Fibroblast of skin of scalp (primary cell): ENCODE measurements around the gene TP73.
"Not testable (repeated sequence)": the region's sequence is repeated elsewhere in the genome, so short reads cannot be mapped to it uniquely, and the experiment has no call there.

Experiments used
- DNase-seq: peaks from one replicate; pipeline ENCODE4 v3.0.0-alpha.2; 2013

The TP73 gene

DNA sequence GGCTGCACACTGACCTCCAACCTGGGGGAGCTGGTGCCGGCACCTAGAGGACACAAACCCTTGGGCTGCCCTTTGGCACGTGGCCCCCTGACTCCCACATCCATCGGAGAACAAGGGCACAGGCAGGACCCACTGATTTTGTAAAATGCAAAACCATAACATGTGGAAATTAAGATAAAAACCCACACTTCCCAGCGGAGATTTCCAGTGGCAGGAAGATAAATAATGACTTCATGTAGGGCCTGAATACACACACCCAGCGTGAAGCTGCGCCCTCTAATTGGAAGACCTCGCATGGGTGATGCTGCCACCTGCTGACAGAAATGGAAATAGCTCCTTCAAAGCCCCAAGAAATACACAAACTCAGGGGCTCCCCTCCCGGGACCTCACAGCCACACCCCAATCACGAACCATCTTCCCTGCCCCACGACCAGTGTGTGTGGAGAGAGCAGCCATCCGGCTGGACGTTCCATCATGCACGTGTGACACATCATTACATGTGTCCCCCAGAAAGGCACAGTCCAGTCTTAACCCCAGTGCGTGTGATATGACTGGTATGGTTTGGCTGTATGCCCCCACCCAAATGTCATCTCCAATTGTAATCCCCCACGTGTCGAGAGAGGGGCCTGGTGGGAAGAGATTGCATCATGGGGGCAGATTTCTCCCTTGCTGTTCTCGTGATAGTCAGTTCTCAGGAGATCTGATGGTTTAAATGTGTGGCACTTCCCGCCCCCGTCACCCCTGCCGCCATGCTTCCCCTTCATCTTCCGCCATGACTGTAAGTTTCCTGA is 33.2 kb upstream of the TP73 start:
- DNase-seq: peak; percentile 80

DNA sequence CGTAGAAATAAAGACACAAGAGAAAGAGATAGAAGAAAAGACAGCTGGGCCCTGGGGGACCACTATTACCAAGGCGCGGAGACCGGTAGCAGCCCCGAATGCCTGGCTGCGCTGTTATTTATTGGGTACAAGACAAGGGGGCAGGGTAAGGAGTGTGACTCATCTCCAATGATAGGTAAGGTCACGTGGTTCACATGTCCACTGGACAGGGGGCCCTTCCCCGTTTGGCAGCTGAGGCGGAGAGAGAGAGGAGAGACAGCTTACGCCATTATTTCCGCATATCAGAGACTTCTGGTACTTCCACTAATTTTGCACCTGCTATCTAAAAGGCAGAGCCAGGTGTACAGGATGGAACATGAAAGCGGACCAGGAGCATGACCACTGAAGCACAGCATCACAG is 31.6 kb upstream of the TP73 start:
- DNase-seq: no peak

DNA sequence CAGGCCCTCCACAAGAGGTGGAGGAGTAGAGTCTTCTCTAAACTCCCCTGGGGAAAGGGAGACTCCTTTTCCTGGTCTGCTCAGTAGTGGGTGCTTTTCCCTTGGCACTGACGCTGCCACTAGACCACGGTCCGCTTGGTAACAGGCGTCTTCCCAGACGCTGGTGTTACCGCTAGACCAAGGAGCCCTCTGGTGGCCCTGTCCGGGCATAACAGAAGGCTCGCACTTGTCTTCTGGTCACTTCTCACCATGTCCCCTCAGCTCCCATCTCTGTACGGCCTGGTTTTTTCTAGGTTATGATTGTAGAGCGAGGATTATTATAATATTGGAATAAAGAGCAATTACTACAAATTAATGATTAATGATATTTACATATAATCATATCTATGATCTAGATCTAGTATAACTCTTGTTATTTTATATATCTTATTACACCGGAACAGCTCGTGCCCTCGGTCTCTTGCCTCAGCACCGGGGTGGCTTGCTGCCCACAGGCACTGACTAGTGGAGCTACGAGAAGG is 31.1 kb upstream of the TP73 start:
- DNase-seq: peak; percentile 47

DNA sequence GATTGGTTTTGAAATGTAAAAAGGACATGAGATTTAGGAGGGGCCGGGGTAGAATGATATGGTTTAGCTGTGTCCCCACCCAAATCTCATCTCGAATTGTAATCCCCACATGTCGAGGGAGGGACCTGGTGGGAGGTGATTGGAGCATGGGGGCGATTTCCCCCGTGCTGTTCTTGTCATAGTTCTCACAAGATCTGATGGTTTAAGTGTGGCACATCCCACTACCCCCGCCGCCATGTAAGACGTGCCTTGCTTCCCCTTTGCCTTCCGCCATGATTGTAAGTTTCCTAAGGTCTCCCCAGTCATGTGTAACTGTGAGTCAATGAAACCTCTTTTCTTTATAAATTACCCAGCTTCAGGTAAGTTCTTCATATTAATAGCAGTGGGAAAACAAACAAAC is 30.2 kb upstream of the TP73 start:
- not testable (repeated sequence) for DNase-seq

DNA sequence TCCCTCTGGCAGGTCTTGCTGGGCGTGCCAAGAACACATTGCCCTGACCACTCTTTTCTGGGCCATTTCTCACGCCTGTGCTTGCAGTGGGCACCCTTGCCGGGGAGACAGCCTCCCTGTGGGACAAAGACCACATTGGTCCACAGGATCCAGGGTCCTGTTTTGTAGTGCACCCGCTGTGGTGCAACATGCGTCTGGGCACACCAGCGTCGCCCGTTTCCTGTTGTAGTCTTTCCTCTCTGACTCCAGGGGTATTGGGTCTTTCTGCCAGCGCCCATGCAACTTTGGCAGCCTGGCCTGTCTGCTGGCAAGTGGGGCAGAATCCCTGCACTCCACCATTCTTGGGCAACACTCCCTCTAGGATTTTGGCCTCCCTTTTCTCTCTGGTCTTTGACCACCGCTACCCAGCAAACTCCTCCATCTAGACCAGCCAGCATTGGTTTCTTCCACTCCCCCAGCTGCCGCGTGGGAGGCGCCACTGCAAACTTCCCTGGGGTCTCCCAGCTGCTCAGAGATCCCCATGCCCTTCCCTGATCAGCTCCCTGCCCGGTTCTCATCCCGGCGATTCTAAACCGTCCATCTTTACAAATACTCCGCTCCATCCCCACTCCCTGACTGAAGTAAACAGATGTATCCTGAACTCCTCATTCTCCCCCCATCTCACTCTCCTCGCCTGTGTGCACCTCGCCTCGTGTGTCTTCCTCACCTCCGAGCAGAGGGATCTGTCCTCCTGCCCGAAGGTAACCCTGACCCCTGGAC is 28.7 kb upstream of the TP73 start:
- no peak for DNase-seq

DNA sequence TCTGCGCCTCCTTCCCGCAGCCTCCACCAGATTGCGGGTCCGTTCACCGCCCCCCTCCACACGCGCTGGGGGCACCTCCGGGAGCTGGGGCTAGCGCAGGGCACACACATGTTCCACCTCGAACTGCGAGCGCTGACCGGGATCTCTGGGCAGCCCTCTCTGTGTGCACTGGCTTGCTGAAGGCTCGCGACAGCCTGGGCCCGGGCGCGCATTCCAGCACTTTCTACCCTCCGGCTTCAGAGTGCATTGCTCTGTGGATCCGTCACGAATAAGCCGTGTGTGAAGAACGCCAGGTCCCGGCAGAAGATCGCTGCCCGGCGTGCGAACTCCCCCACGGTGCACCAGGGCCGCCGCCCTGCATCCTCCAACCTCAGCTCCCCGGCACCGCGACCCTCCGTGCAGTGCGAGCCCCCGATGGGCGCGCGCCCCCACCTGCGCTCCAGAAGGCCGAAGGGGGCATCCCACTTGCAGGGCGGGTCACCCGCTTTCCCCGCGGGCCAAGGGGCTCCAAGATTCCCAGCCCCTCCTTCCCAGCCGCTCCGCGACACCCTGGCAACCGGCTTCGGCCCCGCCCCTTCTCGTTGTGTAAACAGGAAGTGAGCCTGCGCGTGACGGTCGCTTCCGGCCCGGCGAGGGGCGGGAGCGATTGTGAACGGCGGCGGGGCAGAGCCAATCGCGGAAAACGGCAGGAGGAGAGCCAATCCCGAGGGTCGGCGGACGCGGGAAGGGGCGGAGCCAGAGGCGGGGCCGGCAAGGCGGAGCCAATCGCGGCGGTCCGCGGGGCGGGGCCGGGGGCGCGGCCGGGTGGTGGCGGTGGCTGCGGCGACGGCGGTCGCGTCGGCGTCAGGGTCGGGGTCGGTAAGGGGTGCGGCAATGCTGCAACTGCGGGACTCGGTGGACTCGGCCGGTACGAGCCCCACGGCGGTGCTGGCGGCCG is 27.8 kb upstream of the TP73 start, which contains the start of gene TPRG1L:
Gene TPRG1L, plus strand, starts transcription at position 816 of the 937 bp plus-strand sequence. Its CDS starts 58 bp downstream, at position 874.
- DNase-seq: peak; percentile 96

DNA sequence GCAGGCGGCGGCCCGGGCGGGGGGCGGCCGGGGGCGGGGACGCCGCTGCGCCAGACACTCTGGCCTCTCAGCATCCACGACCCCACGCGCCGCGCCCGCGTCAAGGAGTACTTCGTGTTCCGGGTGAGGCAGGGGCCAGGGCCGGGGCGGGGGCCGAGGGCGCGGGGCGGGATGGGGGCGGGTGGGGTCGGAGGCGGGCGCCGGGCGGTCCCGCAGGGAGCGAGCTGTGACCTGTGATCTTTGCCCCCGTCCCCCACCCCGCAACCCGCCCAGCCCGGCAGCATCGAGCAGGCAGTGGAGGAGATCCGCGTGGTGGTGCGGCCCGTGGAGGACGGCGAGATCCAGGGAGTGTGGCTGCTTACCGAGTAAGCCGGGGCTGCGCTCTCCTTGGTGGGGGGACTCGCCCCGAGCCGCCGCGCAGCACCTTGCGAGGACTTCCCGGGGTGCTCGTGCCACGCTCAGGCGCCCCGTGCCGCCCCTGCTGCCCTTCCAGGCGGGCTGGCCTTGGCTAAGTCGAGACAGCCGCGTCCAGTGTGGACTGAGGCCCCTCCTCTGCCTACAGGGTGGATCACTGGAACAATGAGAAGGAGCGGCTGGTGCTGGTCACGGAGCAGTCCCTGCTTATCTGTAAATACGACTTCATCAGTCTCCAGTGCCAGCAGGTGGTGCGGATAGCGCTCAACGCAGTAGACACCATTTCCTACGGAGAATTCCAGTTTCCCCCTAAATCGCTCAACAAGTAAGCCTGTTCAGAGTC is 27.0 kb upstream of the TP73 start:
- DNase-seq: no peak

DNA sequence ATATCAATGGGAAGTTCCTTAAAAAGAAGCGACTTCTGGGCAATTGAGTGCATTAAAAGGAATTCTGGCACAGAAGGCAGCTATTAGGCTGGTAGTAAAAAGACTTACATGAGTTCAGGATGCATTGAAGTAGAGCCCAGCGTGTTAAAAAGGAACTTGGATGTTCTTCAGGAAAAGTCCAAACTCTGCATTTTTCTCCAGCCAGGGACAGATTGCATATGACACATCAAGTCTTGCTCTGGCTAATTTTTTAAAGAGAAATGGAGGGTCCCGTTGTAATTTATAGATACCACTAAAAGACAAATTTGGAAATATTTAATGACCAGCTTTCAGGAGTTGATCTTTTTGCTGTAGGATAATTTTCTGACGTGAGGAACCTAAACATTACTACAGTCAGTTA is 26.3 kb upstream of the TP73 start:
- DNase-seq: no peak

DNA sequence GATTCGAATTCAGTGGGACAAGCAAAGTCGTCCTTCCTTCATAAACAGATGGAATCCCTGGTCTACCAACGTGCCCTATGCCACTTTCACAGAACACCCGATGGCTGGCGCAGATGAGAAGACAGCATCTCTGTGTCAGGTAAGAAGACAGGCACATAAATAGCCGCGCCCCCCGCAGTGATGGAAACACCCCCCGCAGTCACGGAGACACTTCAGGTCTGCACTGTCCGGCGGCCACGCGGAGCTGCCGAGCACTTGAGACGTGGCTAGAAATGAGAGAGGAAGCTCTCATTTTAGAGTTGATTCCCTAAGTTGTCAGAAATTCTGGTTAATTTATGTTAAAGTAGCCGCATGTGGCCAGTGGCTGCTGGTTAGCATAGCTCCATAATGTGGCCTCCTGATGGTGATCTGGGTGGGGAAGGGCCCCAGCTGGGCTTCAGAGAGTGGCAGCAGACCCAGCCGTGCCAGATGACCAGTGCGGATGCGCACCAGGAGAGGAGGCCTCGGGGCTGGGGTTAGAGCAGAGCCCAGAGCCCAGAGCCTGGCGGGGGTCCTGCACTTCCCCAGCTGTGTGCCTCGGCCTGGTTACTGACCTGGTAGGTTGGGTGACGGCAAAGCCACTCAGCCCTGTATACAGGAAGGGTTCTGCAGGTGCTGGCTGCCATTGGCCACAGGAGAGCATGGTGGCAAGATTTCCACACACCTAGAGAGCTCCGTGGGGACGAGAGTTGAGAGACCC is 24.6 kb upstream of the TP73 start:
- no peak for DNase-seq

DNA sequence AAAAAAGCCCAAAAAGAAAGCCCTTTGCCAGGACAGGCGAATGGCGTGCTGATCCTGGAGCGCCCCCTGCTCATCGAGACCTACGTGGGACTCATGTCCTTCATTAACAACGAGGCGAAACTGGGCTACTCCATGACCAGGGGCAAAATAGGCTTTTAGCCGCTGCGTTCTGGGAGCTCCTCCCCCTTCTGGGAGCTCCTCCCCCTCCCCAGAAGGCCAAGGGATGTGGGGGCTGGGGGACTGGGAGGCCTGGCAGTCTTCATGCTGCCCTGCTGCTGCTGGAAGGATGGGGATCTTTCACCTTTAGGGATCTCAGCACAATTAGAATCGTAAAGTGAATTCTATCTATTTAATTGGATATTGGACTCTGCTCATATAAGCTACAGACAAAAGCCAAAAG is 23.9 kb upstream of the TP73 start:
- no peak for DNase-seq

DNA sequence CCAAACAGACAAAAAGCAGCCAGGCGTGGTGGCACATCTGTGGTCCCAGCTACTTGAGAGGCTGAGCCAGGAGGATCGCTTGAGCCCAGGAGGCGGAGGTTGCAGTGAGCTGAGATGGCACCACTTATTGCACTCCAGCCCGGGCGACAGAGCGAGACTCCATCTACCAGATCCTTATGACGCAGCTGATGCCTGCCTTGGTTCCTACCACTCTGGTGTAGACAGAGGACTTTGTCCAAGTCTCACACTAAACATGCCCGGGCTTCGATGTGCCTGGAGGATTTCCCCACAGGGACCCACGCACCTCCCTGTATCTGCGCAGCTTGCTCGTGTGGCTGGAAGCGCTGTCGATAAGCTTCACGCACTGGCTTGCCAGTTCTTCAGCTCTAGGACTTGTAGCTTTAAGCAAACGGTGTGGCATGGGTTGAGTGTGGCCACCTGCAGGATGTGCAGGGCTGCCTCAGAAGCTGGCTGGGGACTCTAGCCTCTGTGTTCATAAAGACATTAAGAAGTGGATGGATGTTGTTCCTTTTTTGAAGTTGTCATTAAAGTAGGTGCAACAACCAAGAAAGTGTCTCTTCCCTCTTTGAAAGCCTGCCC is 22.7 kb upstream of the TP73 start:
- no peak for DNase-seq

DNA sequence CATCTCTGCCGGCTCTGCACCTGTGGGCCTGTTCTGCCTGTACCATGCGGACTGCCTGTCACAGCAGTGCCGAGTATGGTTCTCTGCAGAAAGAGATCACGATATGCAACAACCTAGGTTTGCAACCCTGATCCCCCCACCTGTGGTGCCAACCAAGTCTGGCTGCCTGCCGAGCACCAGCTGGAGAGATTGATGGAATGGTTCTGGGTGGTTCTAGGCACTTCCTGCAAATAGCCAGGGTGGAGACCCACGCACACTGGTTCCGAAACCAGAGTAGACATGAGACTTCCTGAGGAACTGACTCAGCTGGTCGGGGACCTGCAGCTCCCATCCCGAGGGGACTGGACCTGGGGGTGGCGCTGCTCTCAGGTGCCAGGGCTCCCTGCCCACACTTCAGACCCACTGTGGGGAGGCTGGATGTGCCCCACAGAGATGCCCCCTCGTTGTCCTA is 22.1 kb upstream of the TP73 start:
- no peak for DNase-seq

DNA sequence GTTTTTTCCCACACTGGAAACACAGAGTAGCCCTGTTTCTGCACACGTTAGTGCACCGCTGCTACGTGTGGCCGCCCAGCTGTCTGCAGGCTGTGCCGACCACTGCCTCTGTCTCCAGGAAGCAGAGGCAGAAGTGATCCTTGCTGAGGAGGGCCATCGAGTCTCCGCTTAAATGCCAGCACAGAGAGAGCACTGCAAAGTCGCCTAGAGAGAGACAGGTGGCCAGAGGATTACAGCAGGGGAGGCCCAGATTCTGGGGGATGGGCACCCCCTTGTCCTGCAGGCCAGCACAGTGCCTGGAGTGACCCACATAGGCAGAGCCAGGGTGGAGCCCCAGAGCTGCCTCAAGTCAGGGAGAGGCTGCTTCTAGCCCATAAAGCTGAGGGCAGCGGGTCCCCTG is 21.4 kb upstream of the TP73 start:
- no peak for DNase-seq

DNA sequence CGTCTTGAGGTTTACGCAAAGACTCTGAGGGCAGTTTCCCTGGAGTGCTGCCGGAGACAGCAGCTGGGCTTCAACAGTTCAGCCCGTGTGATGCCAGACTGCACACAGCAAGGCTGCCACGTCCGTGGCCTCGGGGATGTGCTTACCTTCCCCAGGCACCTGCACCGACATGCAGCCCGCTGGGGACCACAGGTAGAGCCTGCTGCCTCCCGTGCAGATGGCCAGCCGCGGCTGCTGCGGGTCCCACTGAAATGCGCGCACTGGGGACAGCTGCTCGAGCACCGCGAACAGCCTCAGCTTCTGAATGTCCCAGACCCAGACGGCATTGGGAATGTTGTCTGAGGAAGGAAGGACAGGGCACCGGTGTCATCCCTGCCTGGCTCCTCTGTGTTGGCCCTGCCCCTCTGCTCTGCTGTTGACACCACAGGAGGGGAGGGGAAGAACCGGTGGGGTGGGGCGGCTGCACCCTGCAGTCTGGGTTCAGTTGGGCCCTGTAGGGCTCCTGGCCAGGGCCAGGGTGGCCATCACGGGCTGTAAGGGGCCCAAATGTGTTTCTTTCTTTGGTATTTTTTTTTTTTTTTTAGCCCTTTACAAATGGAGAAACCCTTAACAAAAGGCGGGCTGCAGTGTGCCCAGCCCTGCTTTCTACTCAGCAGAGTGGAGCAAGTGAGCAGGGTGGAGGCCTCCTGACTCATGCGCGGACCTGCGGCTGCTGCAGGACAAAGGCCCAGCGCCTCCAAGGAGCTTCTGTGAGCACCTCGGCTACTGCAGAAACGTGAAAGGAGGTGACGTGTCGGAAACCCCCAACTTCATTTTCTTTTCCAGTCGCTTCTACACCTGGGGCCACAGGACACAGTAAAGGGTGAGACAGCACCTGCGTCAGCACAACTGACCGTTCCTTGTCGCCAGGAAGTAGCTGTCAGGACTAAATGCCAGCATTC is 20.7 kb upstream of the TP73 start:
- no peak for DNase-seq

DNA sequence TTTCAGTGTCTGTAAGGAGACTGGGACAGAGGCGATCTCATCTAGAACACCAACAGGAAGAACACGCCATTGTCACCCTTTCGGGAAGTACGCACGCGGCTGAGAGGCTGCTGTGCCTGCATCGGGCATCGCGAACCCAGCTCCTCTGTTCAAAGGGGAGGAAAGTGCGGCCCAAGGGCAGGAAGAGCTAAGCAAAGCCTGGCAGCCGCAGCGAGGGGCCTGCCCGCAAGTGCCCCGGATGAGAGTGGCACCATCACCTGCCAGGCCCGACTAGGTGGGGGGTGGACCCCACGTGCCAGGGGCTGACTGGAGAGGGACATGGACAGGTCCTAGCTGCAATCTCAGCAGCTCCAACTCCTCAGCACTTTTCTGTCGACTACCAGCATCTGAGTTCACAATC is 20.0 kb upstream of the TP73 start:
- DNase-seq: no peak

DNA sequence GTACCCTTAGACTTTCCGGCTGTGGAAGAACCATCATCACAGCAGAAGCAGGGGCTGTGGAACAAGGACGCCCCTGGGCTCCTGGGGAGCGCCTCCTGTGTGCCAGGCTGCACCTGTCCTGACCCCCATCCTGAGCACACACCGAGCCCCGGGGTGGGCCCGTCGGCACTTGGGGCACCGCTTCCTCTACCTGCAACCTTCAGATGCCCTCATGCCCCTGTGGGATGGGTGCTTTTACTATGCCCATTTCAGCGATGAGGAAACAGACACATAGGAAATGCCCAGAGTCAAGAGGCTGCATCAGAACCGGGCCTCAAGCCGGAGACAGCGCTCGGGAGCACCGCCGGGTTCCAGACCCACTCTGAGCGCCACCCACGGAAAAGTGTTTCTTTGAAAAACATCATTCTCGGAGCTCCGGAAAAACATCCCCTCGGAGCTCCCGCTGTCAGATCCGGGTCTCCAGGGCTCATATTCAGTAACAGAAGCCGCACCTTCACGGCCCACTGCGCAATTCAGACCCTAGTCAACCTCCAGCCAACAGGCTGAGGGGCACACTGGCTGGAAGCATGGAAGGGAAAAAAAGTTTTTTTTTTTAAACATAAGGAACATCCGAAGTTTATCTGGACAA is 19.5 kb upstream of the TP73 start:
- DNase-seq: no peak

DNA sequence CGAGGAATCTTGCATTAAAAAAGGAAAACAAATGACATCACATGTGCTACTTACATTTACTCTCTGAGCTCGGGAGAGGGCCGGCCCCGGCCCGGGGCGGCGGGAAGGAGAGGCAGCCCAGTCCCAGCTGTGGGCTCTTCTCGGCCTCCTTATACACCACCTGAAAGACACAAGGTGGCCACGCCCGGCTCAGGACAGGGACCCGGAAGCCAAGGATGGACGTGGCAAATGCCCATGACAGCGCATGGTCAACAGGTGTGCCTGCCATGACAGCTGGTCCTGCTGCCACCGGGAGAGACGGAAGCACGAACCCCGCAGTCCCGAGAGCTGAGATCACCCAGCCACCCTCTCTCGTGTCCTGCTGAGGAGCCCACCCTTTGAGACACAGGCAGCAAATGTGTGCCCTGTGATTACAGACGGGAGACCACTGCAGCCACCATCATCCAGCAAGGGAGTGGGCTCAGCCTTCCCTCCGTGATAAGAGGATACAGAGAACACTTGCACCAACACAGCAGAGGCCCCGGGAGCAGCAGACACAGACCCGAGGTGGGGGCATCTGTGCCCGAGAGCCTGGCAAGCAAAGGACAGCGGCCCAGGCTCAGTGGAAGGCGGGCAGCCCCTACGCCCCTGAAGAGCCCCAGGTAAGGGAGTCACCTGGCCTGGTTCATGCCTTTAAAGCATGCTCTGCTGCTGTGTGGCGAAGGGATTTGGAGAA is 18.8 kb upstream of the TP73 start:
- DNase-seq: no peak
